H7 (cell line): ENCODE results near the gene POTEF. TPM values are rescaled to one million over a fixed set of nuclear protein-coding genes. Genes with fewer than 3 reads are reported as not detected.
A peak's percentile ranks its signal among the peaks of the same experiment; 100 is the strongest.
"Not testable (repeated sequence)": the region's sequence is repeated elsewhere in the genome, so short reads cannot be mapped to it uniquely, and the experiment has no call there.

Source experiments
- DNase-seq: peaks from one replicate; pipeline ENCODE4 v3.0.0; 2012
- H3K27me3 ChIP-seq: 2 replicates; pipeline ENCODE4 v1.6.0; 2011; ENCODE audit warnings: mild to moderate bottlenecking, low read length; ENCODE audit not compliant: control insufficient read depth, insufficient read depth
- H3K36me3 ChIP-seq: replicated peaks from 2 replicates; pipeline ENCODE4 v1.5.1; 2011; ENCODE audit warnings: low read length; ENCODE audit not compliant: control insufficient read depth, insufficient read depth
- H3K4me3 ChIP-seq: 2 replicates; pipeline ENCODE4 v1.5.1; 2011; ENCODE audit warnings: low read depth, mild to moderate bottlenecking, control low read depth, low read length, moderate library complexity; ENCODE audit not compliant: insufficient read depth
- total RNA-seq: library from RNA; depleted of rRNA; stranded (reverse); fragments of >200 nt; shearing (Covaris generic); gene quantifications from 2 replicates; pipeline ENCODE4 v1.2.3, GENCODE V29; 2014; rRNA removed

Gene POTEF
- 0.69 and 1.3 TPM in 2 replicates for total RNA-seq

DNA sequence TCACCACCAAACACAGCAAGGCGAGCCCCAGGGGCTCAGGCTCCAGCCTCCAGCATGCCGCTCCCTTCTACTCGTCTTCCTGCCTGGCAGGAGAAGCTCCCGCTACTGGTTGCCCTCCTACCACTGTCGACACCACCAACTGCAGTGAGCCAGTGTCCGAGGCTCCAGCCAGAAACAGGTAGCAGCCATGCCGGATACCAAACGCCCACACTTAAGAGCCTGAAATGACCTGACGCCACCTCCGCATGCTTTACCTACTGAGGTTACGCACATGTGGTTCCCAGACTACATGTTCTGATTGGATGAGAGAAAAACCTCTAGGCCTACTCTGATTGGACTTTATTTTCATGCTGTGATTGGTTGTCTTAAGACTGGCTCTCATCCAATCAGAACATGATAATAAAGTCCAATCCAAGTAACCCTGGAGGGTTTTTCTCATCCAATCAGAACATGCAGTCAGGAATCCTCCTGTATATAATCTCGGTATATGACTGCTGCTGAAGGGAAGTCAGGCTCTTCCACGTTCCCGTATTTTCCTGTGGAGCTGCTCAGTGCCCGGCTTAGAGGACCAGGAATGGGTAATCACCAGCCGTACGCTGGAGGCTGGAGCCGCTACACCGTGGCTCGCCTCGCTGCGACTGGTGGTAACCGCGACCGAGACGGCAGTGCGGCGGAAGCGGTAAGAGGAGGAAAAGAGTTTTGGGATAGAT is at the start of gene POTEF:
POTEF (minus strand) TSS at position 103 of the 710 bp plus-strand sequence. CDS start 8,707 bp downstream, outside the sequence.
- DNase-seq, H3K27me3 ChIP-seq, H3K36me3 ChIP-seq: not testable (repeated sequence)
- peak within 1 kb of the TSS; percentile 44 for H3K4me3 ChIP-seq

DNA sequence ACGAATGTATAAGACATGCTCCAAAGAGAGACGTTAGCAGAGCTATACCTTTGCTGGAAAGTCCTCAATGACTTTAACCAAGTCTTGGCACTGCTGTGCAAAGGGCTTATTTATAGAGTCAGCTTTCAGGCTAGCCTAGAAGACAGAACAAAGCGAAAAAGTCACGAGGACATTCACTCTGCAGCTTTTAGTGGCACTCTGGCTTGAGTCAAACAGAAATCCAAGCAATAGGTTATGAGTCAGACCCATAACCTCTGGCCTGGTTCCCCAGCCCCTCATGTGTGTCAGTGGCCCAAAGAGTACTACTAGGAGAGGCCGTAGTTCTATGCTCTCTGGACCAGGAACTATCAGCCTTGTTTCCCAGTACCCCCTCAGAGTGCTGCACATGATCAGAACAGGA is 45.8 kb upstream of the POTEF start:
- H3K4me3 ChIP-seq, DNase-seq, H3K27me3 ChIP-seq: not testable (repeated sequence)
- H3K36me3 ChIP-seq: peaks cover 13% of the 10 kb centered on the region

DNA sequence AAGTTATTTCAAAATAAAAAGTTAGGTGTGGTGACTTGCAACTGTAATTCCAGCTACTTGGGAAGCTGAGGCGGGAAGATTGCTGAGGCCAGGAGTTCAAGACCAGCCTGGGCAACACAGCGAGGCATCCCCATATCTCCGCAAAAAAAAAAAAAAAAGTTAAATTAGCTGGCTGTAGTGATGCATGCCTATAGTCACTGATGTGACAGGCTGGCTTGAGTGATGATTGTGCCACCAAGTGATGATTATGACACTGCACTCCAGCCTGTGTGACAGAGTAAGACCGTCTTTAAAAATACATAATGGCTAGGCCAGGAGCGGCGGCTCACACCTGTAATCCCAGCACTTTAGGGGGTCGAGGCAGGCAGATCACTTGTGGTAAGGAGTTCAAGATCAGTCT is 40.9 kb upstream of the POTEF start:
- DNase-seq: no peak
- Histone ChIP-seq H3K36me3 (peaks cover 24% of the 10 kb centered on the region), H3K4me3 (no peak overlapping the region), H3K27me3 (no peaks in the 10 kb centered on the region)

DNA sequence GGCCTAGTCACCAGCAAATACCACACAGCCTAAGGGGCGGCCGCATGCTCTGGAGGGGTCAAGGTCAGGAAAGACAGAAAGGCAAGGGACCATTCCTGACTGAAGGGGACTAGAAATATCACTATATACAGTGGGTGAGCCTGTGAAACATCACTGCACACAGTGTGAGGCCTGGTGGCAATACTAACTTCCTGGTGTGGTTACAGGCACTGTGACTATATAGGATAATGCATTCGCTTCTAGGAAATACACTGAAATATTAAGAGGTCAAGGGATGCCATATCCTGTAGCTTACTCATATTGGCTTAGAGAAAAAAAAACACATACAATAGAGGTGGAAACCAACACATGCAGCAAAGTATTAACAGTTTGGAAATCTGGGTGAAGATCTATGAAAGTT is 40.1 kb upstream of the POTEF start:
- not testable (repeated sequence) for DNase-seq, H3K27me3 ChIP-seq, H3K4me3 ChIP-seq
- H3K36me3 ChIP-seq: peaks cover 23% of the 10 kb centered on the region

DNA sequence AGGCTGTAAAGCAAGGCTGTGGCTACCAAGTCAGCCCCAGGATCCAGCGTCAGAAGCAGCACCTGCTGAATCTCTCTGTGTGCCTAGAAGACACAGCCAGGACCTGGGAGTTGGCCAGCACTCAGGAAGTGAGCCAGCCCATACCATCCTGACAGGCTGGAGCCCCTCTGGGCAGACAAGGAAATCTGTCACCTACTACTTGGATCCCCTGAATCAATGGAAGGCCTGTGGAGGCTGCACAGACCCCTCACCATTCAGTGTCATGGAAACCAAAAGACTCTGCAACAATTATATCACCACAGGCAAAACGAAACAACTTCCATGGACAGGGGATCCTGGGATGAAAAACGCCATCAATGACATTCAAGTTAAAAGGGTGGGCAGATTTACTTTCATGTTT is 37.6 kb upstream of the POTEF start:
- H3K27me3 ChIP-seq, DNase-seq, H3K4me3 ChIP-seq: not testable (repeated sequence)
- H3K36me3 ChIP-seq: peaks cover 21% of the 10 kb centered on the region

DNA sequence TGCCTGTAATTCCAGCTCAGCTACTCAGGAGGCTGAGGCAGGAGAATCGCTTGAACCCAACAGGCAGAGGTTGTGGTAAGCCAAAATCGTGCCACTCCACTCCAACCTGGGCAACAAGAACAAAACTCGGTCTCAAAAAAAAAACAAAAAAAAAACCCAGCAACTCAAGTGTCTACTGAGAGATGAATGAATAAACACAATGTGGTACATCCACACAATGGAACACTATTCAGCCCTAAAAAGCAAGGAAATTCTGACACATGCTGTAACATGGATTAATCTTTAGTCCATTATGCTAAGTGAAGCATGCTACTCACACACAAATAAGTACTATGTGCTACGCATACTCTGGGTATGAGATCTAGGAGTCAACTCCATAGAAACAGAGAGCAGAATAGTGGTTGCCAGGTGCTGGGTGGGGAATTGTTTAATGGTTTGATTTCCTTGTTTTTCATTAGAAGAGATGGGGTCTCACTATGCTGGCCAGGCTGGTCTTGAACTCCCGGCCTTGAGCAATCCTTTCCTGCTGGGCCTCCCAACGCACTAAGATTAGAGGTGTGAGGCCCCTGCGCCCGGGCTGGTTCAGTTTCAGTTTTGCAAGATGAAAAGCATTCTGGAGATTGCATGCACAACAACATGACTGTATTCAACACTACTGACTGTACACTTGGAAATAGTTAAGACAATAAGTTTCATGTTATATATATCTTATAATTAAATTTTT is 36.4 kb upstream of the POTEF start:
- H3K27me3 ChIP-seq: no peaks in the 10 kb centered on the region
- no peak overlapping the region for H3K4me3 ChIP-seq
- peaks cover 20% of the 10 kb centered on the region for H3K36me3 ChIP-seq
- no peak for DNase-seq

DNA sequence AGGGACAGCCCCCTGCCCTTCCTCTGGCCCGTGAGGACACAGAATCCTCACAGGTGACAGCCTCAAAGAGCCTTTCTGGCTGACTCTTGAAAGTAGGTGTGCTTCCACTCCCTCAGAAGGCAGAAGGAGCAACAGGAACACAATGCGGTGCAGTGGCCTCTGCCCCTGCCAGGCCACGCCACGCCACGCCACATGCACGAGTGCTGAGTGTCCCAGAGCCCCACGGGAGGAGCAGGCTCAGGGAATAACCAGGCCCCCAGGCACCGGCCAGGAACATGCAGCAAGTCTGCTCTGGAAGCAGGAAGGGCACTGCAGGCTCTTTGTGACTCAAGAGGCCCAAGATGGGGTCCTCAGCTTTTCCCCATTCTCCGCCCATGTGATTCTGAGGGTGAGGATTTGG is 33.9 kb upstream of the POTEF start:
- no peaks in the 10 kb centered on the region for H3K27me3 ChIP-seq
- peak; percentile 13 for DNase-seq
- H3K36me3 ChIP-seq: peaks cover 18% of the 10 kb centered on the region
- H3K4me3 ChIP-seq: no peak overlapping the region

DNA sequence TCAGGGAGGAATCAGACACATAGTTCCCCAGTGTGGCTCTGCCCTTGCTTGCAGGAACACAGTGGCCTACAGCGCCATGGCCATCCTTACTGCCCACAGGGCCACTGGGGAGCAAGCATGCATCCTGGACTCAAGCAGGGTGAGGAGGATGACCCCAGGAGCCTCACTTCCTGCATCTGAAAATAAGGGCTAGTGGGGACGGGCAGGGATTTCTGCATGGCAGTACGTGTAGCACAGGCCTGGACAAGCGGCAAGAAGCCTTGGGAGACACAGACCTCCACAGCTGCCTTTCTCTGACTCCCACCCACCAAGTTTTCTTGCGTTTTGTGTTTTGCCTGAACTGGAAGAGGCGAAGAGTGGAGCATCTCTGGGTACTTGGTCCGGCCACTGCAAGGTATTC is 33.5 kb upstream of the POTEF start:
- DNase-seq: peak; percentile 8
- not testable (repeated sequence) for H3K27me3 ChIP-seq, H3K4me3 ChIP-seq
- H3K36me3 ChIP-seq: peaks cover 14% of the 10 kb centered on the region

DNA sequence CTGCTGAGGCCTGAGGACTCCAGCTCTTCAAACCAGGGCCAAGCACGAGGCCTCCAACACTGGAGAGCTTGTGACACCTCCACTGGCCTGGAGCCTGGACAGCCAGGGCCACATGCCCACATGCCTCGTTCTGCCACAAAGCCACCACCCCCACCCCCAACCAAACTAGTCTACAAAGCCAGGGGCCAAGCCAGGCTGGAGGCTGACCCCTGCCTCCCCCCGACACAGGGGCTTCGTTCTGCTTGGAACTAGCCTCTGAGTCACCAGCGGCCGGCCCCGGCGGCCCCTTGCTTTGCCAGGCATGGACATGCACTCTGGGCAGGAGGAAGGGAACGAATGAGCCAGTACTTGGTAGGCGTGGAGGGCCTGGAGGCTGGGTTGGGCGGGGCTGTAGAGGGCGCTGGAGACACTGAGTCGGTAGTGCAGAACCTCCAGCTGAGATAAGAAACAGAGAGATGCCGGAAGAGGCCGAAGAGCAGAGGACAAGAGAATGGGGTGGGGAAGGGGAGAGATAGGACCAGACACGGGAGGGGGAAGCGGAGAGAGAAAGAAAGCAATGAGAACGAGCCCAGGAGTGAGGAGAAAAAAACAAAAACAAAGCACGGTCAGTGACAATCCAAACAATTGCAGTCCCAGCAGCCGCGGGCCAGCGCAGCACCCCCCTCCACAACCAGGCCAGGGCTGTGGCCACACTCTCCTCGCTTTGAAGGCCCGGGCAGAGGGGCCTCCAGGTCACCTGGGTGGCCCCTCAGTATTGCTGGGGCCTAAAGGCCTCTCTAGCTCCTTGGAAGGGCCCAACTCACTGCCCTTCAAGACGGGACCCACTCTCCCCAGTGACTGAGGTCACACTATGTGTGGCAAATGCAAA is 32.0 kb upstream of the POTEF start:
- not testable (repeated sequence) for H3K36me3 ChIP-seq, H3K27me3 ChIP-seq, H3K4me3 ChIP-seq
- peak; percentile 52 for DNase-seq

DNA sequence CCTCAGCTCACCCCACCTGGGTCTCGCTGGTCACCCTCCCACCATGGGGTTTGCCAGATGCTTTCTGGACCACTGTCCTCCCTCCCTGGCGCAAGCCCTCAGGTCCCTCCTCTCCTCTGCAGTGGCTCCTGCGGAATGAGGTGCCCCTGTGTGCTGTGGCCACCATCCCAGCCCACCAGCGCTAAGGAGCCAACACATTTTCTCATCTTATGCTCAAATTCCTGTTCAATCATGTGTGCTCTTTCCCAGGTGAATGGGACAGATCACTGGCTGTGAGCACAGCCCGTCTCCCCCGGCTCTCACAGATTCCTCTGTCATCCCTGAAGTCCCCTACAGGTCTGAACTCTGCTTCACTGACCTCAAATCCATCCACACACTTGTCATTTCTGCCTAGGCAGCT is 31.1 kb upstream of the POTEF start:
- DNase-seq: peak; percentile 11
- Histone ChIP-seq H3K27me3 (no peaks in the 10 kb centered on the region), H3K36me3 (peaks cover 9% of the 10 kb centered on the region), H3K4me3 (no peak overlapping the region)

DNA sequence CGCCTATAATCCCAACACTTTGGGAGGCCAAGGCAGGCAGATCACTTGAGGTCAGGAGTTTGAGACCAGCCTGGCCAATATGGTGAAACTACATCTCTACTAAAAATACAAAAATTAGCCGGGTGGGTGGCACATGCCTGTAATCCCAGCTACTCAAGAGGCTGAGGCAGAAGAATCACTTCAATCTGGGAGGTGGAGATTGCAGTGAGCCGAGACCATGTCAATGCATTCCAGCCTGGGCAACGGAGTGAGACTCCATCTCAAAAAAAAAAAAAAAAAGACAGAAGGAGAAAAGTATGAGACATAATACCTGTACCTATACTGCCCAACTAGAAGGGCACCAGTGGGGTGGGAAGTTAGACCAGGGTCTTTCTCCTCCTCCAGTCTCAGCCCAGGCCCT is 30.4 kb upstream of the POTEF start:
- not testable (repeated sequence) for H3K4me3 ChIP-seq, H3K27me3 ChIP-seq, DNase-seq
- peaks cover 11% of the 10 kb centered on the region for H3K36me3 ChIP-seq

DNA sequence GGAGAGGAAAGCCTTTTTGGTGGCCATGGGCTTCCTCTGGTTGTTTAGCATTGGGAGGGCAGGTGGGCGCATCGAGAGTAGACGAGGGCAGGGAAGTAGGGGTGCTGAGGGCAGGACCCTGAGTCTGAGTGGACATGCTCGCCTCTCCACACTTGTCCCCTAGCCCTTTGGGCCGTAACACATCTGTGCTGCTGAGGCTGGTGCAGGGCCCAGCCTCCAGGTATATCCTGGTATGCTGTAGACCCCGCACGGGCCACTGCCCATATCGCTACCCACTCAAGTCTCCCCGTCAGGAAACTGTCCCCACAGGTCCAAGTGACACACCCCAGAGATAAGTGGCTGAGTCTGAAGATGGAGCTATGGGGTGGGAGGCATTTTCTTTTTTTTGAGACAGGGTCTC is 29.6 kb upstream of the POTEF start:
- DNase-seq: no peak
- no peak overlapping the region for H3K4me3 ChIP-seq
- no peaks in the 10 kb centered on the region for H3K27me3 ChIP-seq
- H3K36me3 ChIP-seq: peaks cover 6% of the 10 kb centered on the region

DNA sequence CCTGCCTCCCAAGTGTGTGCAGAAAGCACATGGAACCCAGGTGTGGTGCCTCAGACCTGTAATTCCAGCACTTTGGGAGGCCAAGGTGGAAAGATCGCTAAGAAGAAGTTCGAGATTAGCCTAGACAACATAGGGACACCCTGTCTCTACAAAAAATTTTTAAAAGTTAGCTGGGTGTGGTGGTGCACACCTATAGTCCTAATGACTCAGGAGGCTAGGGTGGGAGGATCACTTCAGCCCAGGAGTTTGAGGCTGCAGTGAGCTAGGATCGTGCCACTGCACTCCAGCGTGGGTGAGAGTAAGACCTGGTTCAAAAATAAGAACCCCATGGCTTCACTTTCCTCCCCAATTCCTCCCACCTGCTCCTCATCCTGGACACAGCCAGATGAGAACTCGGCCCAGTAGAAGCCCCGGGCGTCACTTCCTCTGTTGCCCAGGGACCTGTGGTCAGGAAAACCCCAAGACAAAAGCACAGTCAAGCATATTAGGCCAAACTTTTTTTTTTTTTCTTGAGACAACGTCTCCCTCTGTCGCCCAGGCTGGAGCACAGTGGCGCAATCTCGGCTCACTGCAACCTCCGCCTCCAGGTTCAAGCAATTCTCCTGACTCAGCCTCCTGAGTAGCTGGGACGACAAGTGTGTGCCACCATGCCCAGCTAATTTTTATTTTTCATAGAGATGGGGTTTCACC is 28.9 kb upstream of the POTEF start:
- H3K4me3 ChIP-seq, H3K27me3 ChIP-seq, DNase-seq, H3K36me3 ChIP-seq: not testable (repeated sequence)

DNA sequence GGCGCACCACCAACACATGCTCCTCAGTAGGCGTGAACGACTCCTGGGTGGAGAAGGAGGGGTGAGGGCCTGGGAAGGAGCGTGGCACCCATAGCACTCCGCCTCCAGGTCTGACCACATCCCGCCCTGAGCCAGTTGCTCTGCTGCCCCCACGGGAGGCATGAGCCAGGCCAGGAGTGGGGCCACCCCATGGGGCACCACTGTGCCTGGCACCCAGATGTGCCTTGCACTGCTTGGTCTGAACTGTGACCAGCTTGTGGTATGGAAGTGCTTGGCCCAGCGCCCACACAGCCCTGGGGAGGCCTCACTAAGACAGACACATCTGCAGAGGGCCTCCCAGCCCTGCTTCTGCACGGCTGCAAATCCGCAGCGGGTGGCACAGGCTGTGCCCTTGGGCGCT is 28.3 kb upstream of the POTEF start:
- H3K27me3 ChIP-seq, H3K36me3 ChIP-seq, H3K4me3 ChIP-seq: not testable (repeated sequence)
- DNase-seq: peak; percentile 33
